ENCODE data around the gene TWIST2.

The TWIST2 gene

GRCh38 chr2:238904177-238904576, 56.3 kb downstream of the TWIST2 start:
- H3K27ac Mint-ChIP-seq, result no peak overlapping the region
- H3K36me3 Mint-ChIP-seq, result no peaks in the 10 kb centered on the region
- H3K27me3 Mint-ChIP-seq, result peaks cover 5% of the 10 kb centered on the region
- no peaks in the 10 kb centered on the region for H3K9me3 Mint-ChIP-seq (ENCODE audit: low read depth)
- no peak overlapping the region for H3K4me3 Mint-ChIP-seq
- no peaks in the 10 kb centered on the region for H3K4me1 Mint-ChIP-seq (ENCODE audit: low read depth)

- Mint-ChIP-seq H3K36me3 (no peaks in the 10 kb centered on the region), H3K4me3 (no peak overlapping the region), H3K27ac (no peak overlapping the region), H3K9me3 (ENCODE audit: low read depth) (no peaks in the 10 kb centered on the region), H3K4me1 (ENCODE audit: low read depth) (no peaks in the 10 kb centered on the region), H3K27me3 (peaks cover 5% of the 10 kb centered on the region)
Observed at GRCh38 chr2:238904716-238905115, 56.8 kb downstream of the TWIST2 start.

- Mint-ChIP-seq H3K9me3 (ENCODE audit: low read depth) (no peaks in the 10 kb centered on the region), H3K27me3 (peaks cover 5% of the 10 kb centered on the region), H3K4me1 (ENCODE audit: low read depth) (no peaks in the 10 kb centered on the region), H3K36me3 (no peaks in the 10 kb centered on the region), H3K4me3 (no peak overlapping the region), H3K27ac (no peak overlapping the region)
Observed at GRCh38 chr2:238905224-238905623, 57.3 kb downstream of the TWIST2 start.

- Mint-ChIP-seq H3K27ac (no peak overlapping the region), H3K4me1 (ENCODE audit: low read depth) (no peaks in the 10 kb centered on the region), H3K4me3 (no peak overlapping the region), H3K36me3 (no peaks in the 10 kb centered on the region), H3K27me3 (peaks cover 5% of the 10 kb centered on the region), H3K9me3 (ENCODE audit: low read depth) (no peaks in the 10 kb centered on the region)
Observed at GRCh38 chr2:238905644-238906043, 57.8 kb downstream of the TWIST2 start.

GRCh38 chr2:238906254-238906935, 58.5 kb downstream of the TWIST2 start:
- H3K36me3 Mint-ChIP-seq, result no peaks in the 10 kb centered on the region
- H3K4me3 Mint-ChIP-seq, result no peak overlapping the region

GRCh38 chr2:238906936-238907716, 59.2 kb downstream of the TWIST2 start:
- H3K4me1 Mint-ChIP-seq (ENCODE audit: low read depth), result no peaks in the 10 kb centered on the region
- H3K4me3 Mint-ChIP-seq, result no peak overlapping the region
- no peaks in the 10 kb centered on the region for H3K36me3 Mint-ChIP-seq
- H3K9me3 Mint-ChIP-seq (ENCODE audit: low read depth), result no peaks in the 10 kb centered on the region
- peaks cover 4% of the 10 kb centered on the region for H3K27me3 Mint-ChIP-seq
- no peak overlapping the region for H3K27ac Mint-ChIP-seq

More at GRCh38 chr2:238906254-238906935, 58.5 kb downstream of the TWIST2 start:
- Mint-ChIP-seq H3K27ac (no peak overlapping the region), H3K9me3 (ENCODE audit: low read depth) (no peaks in the 10 kb centered on the region), H3K4me1 (ENCODE audit: low read depth) (no peaks in the 10 kb centered on the region), H3K27me3 (peaks cover 4% of the 10 kb centered on the region)

GRCh38 chr2:238907717-238908173, 59.9 kb downstream of the TWIST2 start:
- Mint-ChIP-seq H3K4me3 (no peak overlapping the region), H3K9me3 (ENCODE audit: low read depth) (no peaks in the 10 kb centered on the region), H3K4me1 (ENCODE audit: low read depth) (no peaks in the 10 kb centered on the region), H3K27me3 (peaks cover 4% of the 10 kb centered on the region), H3K27ac (no peak overlapping the region), H3K36me3 (no peaks in the 10 kb centered on the region)

- Mint-ChIP-seq H3K36me3 (no peaks in the 10 kb centered on the region), H3K4me3 (no peak overlapping the region), H3K27me3 (peaks cover 4% of the 10 kb centered on the region), H3K27ac (no peak overlapping the region), H3K4me1 (ENCODE audit: low read depth) (no peaks in the 10 kb centered on the region), H3K9me3 (ENCODE audit: low read depth) (no peaks in the 10 kb centered on the region)
Observed at GRCh38 chr2:238908960-238909951, 61.4 kb downstream of the TWIST2 start.

- Mint-ChIP-seq H3K27ac (no peak overlapping the region), H3K36me3 (no peaks in the 10 kb centered on the region), H3K27me3 (peaks cover 4% of the 10 kb centered on the region), H3K9me3 (ENCODE audit: low read depth) (no peaks in the 10 kb centered on the region), H3K4me3 (no peak overlapping the region), H3K4me1 (ENCODE audit: low read depth) (no peaks in the 10 kb centered on the region)
Observed at GRCh38 chr2:238910751-238911351, 63.0 kb downstream of the TWIST2 start.

GRCh38 chr2:238911376-238912227, 63.7 kb downstream of the TWIST2 start:
- Mint-ChIP-seq H3K27ac (no peak overlapping the region), H3K4me1 (ENCODE audit: low read depth) (no peaks in the 10 kb centered on the region), H3K9me3 (ENCODE audit: low read depth) (no peaks in the 10 kb centered on the region), H3K27me3 (no peaks in the 10 kb centered on the region), H3K4me3 (no peak overlapping the region), H3K36me3 (no peaks in the 10 kb centered on the region)

- Mint-ChIP-seq H3K9me3 (ENCODE audit: low read depth) (no peaks in the 10 kb centered on the region), H3K27ac (no peak overlapping the region), H3K4me3 (no peak overlapping the region), H3K36me3 (no peaks in the 10 kb centered on the region), H3K27me3 (no peaks in the 10 kb centered on the region), H3K4me1 (ENCODE audit: low read depth) (no peaks in the 10 kb centered on the region)
Observed at GRCh38 chr2:238912228-238912915, 64.5 kb downstream of the TWIST2 start.

- H3K27ac Mint-ChIP-seq, result no peak overlapping the region
- H3K4me3 Mint-ChIP-seq, result no peak overlapping the region
- H3K4me1 Mint-ChIP-seq (ENCODE audit: low read depth), result no peaks in the 10 kb centered on the region
- no peaks in the 10 kb centered on the region for H3K27me3 Mint-ChIP-seq
- H3K36me3 Mint-ChIP-seq, result no peaks in the 10 kb centered on the region
- H3K9me3 Mint-ChIP-seq (ENCODE audit: low read depth), result no peaks in the 10 kb centered on the region
Observed at GRCh38 chr2:238912916-238913875, 65.3 kb downstream of the TWIST2 start.

Data from activated naive CD8-positive, alpha-beta T cell (primary cell).